Kidney glomerular epithelial cell (primary cell): ENCODE results near the gene SUN5.
"Not testable (repeated sequence)": the region's sequence is repeated elsewhere in the genome, so short reads cannot be mapped to it uniquely, and the experiment has no call there.

Source experiments
- DNase-seq: peaks from one replicate; lab custom pipeline; 2025; lab: John Stamatoyannopoulos, UW

SUN5 gene

GRCh38 chr20:33004141-33004751 is at the start of gene SUN5:
SUN5 (minus strand) TSS chr20:33004433; CDS start chr20:33004340, 93 bp downstream.
- no peak for DNase-seq

- DNase-seq = no peak
Measured at GRCh38 chr20:33053291-33054106, 49.3 kb upstream of the SUN5 start, which contains the start of gene BPIFB3. BPIFB3 (plus strand) TSS chr20:33053903; CDS start chr20:33055436, 1,533 bp downstream.

- no peak for DNase-seq
Measured at GRCh38 chr20:33051333-33051732, 47.1 kb upstream of the SUN5 start.

- no peak for DNase-seq
Measured at GRCh38 chr20:33046412-33046811, 42.2 kb upstream of the SUN5 start.

GRCh38 chr20:33045129-33045721 is 41.0 kb upstream of the SUN5 start:
- not testable (repeated sequence) for DNase-seq

GRCh38 chr20:33043731-33044181 is 39.5 kb upstream of the SUN5 start:
- no peak for DNase-seq

GRCh38 chr20:33042983-33043730 is 38.9 kb upstream of the SUN5 start:
- no peak for DNase-seq

GRCh38 chr20:33042430-33042829 is 38.2 kb upstream of the SUN5 start:
- DNase-seq = no peak

- no peak for DNase-seq
Measured at GRCh38 chr20:33038243-33038642, 34.0 kb upstream of the SUN5 start.

- no peak for DNase-seq
Measured at GRCh38 chr20:33037456-33037855, 33.2 kb upstream of the SUN5 start.

GRCh38 chr20:33034901-33035492 is 30.8 kb upstream of the SUN5 start:
- DNase-seq = no peak

GRCh38 chr20:33034115-33034514 is 29.9 kb upstream of the SUN5 start:
- DNase-seq = no peak

- no peak for DNase-seq
Measured at GRCh38 chr20:33033381-33033780, 29.1 kb upstream of the SUN5 start.

GRCh38 chr20:33032555-33032954 is 28.3 kb upstream of the SUN5 start:
- DNase-seq = no peak

GRCh38 chr20:33031531-33031930 is 27.3 kb upstream of the SUN5 start, which contains the start of gene BPIFB6:
BPIFB6 (plus strand) TSS chr20:33031648; CDS start chr20:33031648, 0 bp downstream.
- no peak for DNase-seq

GRCh38 chr20:33030569-33030968 is 26.3 kb upstream of the SUN5 start:
- DNase-seq = no peak

GRCh38 chr20:33030076-33030475 is 25.8 kb upstream of the SUN5 start:
- no peak for DNase-seq

GRCh38 chr20:33028875-33029274 is 24.6 kb upstream of the SUN5 start:
- no peak for DNase-seq

- DNase-seq = no peak
Measured at GRCh38 chr20:33027769-33028751, 23.8 kb upstream of the SUN5 start.
